GM21786 (cell line): ENCODE measurements around the gene FAM180A.
"Not testable (repeated sequence)": the region's sequence is repeated elsewhere in the genome, so short reads cannot be mapped to it uniquely, and the experiment has no call there.

Source experiments
- ATAC-seq: cut with Tn5 transposase; IDR thresholded peaks from one replicate; pipeline ENCODE4 v1.9.1; 2021; ENCODE audit not compliant: unreplicated experiment

FAM180A gene

DNA sequence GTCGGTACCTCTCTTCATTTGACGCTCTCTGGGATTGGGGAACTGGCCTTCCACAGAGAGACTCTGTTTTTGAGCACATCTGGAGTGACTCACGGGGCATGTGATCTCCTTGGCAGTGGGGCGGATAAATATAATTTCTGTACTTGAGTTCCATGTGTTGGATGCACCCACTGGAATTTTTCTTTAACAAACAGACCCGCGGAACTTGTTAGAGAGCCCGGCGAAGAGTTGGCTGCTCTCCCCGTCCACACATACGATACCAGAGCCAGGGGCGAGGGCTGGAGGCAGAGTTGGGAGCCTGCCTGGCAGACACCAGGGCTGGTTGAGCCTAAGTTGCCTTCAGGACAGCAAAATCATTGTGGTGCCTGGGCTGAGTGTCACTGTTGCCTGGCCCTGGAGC is at the start of gene FAM180A:
TSS of gene FAM180A (minus strand) at position 44 of the 400 bp plus-strand sequence. CDS start 233 bp downstream, outside the sequence.
- ATAC-seq, result no peak

DNA sequence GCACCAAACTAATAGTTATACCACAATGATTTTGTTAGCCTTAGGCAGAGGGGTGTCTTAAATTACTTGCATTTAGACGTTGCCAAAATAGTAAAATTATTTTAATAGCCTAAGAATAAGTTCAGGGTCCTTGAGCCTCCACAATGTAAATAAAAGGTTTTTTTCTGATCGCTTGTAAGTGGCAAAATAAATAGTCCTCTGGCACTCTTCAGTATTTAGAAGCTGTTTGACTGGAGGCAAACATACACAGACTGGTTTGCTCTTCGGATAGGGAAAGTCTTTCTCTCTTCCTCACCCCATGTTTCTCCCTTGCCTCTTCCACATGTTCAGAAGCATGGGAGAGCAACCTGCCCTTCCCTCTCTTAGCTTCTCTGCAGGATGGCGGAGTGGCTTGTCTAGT is 49.5 kb upstream of the FAM180A start:
- ATAC-seq, result no peak

DNA sequence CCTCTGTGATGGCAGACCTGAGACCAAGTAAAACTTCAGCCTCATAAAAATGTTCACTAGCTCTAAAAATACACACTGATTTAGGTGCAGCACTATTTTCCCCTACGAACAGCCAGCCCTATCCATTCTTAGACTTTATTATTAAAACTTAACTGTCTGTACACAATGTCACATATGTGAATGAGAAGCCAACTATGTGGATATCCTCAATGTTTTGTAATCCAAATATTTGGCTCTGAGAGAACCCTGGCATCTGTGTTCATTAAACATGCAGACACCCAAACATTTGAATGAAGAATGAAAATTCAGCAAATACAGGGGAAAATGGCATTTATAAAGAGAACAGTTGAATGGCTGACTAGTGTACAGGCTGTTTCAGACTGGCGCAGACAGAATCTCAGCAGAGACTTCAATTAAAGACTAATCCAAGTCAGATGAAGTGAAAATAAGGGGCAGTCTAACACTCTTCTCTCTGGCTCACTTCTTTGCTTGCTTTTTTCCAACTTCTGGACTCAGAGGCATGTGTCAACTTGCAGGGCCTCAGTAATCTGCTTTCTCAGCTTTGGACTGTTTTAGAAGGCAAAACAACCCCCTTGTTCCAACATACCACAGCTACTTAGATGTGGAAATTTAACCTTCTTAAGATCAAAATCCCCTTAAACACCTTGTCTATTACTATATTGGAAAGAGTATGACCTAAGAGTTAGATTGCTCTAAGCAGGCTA is 47.4 kb upstream of the FAM180A start:
- ATAC-seq, result no peak

DNA sequence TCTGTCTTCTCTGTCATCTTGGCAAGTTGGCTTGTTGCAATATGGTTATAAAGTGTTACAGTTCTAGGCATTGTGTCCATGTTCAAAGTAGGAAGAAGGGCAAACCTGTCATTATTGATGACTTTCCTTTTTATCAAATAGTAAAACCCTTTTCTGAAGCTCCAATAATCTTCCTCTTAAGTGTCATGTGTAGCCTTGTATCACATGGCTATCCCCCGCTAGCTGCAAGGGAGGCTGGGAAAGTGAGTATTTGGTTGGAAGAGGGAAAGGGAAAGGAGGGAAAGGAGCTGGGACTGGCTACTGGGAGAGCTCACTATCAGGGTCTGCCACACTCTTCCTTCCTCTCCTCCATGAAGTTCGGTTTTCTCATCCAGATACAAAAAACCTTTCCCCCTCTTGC is 45.2 kb upstream of the FAM180A start:
- ATAC-seq, result no peak

DNA sequence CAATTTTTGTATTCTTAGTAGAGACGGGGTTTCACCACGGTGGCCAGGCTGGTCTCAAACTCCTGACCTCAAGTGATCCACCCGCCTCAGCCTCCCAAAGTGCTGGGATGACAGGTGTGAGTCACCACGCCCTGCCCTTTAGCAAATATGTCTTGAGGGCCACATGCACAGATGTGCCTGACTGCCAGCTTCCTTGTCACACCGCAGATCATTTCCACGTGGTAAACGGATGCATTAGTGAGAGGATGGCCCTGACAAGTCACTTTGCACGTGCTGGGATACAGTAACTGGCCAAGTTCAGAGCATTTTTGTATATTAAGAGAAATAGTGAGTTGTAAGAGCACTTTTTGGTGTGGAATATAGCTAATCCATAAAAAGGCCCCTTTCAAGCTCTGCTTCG is 44.3 kb upstream of the FAM180A start:
- no peak for ATAC-seq

DNA sequence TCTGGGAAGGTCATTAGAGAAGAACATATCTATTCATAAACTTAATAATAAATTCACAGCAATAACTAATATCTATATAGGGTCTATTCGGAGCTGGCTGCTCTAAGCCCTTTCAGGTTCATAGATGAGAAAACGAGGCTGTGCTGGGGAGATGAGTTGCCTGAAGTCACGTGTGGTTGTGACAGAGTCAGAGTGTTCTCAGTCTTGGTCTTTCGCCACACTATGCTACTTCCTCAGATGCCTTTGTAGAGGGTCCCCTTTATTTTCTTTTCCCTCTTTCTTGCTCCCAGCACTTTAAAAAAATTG is 43.7 kb upstream of the FAM180A start:
- no peak for ATAC-seq

DNA sequence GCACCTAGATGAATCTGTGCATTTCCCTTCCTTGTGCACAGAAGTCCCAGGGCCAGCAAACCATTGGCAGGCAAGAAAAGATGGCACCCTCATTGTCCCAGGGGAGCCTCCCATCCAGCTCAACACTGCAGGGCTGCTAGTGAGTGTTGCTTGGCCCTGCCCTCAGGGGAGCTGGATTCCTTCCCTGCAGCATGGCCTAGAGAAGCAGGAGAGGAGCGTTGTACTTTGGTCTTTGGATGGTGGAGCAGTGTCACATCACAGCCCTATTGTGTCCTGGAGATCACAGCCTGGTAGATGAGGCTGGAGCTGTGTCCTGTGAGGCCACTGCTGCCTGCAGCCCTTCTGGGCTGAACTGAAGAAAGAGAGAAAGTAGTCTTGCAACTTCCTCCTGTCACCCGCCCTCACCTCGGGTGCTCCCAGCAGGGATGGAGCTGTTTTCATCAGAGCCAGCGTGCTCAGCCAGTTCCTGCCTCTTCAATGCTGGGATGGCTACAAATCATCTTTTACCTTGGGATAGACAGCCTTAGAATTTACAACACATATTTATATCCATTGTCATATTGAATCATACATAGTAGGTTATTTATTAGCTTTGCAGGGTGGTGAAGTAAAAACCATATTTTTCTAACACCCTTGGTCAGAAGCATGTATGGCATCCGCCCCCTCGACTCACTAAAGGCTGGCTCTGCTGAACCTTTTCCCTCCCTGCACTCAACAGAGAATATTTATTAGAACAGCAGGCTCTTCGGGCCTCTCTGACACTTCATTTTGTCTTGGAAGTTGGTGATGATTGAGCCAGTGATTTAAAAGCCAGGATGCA is 43.1 kb upstream of the FAM180A start:
- ATAC-seq, result no peak

DNA sequence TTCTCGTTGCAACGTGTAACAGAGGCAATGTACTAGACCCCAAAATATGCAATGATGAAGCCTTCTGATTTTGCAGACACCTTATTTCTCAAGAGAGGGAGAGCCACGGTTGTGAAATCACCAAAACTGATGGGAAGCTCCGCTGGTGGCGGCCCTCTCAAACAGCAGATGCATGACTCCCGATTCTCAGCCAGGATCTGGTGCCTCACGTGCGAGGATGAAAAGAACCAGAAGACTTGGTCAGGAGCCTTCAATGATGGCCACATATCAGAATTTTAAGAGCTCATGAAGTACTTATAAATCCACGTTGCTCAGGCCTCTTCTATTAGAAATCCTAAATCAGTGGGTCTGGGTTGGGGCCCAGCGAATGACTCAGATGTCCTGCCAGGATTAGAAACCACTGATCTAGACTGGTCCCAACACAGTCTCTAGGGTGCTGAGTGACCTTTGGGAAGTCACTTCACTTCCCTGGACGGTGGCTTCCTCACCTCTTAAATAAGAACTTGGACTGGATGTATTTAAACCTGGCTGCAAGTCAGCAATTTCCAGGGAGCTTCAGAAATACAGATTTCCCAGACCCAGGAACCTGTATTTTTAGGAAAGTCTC is 41.9 kb upstream of the FAM180A start:
- no peak for ATAC-seq

DNA sequence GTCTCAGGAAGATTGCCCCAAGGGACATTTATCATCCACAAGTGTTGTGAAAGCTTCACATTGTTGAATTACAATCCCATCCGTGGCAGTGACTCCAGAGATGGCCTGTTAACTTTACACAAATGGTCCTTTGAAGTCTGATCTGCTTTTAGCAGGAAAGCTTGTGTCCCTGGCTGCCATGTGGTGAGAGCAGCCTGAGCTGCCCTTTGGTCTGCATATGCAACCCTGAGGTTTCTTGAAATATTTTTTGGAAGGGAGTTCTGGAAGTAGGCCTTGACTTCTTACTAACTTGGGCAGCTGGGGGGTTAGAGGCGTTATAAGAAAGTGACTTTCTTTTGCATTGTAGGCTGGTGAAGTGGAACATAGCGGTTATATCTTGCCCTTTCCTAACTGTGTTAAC is 41.3 kb upstream of the FAM180A start:
- no peak for ATAC-seq

DNA sequence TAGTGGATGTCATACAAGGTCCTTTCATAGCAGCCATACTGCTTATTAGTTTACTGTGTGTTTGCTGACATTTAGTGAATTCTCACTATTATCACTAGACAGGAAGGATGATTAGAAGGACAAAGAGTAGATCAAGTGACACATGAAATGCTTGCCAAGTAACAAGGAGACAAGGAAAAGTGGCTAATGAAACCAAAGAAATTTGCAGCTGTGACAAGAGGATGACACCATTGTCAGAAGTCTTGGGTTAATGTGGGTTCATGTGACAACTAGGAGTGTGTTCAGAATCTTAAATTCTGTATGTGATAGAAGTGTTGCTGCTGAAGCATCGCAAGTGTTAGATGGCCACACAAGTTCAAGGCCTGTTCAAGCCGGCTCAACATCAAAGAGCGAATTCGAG is 40.8 kb upstream of the FAM180A start:
- no peak for ATAC-seq

DNA sequence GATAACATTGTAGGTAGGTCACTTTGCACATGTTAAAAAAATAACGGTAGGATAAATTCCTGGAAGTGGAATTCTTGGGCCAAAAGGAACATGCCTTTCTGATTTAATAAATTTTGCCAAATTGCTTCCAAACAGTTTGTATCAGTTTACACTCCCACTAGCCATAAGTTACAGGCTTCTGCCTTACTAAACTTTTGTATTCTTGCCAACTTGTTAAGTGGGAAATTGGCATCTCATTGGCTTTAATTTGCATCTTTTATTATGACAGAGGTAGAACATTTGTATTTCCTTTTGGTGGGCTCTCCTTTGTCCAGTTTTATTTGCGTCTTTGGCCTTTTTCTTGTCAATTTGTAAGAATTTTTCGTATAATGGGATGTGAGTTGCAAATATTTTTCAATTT is 38.3 kb upstream of the FAM180A start:
- ATAC-seq, result no peak

DNA sequence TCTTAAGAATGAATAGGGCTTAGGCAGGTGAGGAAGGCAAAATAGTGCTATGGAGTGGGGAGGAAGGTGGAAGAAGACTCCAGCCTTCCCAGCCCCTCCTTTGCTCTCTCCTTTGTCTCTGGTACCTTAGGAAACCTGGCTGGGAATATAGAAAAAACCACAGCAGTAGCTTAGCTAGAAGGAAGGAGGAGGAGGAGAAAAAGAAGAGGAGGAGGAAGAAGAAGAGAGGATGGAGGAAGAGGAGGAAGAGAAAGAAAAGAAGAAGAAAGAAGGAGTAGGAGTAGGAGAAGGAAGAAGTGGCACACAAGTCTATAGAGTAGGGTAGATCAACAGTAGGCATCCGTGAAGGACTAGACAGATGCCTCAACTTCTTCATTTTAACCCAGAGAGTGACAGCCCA is 36.5 kb upstream of the FAM180A start:
- ATAC-seq, result no peak

DNA sequence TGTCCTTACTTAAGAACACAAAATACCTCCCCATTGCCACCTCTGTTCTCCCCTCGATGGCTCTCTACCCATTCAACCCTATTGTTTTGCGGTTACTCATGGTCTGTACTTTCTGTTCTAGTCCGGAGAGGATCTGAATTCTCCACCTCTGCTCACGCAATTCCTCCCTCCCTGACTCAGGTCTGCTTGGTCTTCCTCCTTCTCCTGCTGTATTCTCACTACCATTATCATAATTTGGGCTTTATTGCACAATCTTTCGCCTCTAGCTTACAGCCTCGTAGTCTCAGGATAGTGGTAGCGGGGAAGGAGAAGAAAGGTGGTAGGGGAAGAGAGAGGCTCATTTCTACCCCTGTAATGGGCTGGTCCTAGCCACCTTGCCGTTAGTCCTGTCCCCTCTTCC is 35.4 kb upstream of the FAM180A start:
- ATAC-seq, result no peak

DNA sequence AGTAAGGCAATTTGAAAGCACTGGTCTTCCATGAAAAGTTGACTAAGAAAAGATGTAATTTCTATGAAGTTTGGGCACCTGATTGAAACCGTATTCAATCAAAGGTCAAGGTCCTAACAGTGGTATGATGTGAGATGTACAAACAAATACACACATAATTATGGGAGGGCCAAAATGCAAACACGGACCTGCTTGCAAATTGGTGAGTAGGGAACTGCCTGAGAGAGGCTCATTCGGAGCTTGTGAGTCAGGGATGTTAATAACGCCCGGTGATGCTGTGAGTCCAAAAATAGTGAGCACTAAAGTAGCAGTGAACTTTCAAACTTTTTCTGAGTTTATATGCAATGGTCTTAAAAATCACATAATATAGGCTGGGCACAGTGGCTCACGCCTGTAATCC is 34.2 kb upstream of the FAM180A start:
- ATAC-seq, result no peak

DNA sequence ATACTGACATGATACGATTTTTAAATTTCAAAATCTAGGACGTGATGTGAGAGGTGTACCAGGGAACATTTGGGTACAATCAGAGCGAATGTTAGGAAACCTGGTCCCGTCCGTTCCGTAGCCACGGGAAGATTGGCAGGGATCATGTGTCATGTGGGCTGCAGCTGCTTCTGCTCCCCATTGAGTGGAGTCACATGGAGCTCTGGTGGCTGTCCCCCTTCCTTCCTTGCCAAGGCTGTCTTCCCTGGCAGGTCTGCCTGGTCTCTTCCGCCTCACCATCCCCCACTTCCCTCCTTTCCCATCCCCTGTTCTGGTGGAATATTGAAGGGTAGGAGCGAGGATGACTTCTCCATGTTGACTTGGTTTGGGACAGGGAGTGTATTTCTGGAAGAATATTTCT is 33.8 kb upstream of the FAM180A start:
- ATAC-seq, result no peak

DNA sequence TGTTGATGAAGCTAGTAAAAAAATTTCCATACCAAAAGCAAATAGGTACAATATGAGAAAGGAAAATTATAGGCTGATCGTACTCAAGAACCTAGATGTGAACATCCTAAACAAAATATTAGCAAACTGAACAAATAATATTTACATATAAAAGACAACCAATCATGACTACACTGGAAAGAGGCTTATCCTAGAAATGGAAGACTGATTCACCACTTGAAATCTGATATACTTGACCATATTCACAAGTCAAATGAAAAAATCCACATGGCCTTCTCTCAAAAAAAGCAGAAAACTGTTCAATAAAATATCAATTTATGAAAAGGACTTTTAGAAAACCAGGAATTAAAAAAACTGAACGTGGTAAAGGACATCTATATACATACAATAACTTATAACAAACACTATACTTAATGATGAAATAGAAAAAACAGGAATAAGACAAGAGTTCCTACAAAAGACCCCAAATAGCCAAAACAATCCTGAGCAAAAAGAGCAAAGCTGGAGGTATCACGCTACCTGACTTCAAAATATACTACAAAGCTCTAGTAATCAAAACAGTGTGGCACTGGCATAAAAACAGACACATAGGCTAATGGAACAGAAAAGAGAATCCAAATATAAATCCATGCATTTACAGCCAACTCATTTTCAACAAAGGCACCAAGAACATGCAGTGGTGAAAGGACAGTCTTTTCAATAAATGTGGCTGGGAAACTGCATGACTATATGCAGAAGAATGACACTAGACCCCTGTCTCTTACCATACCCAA is 29.2 kb upstream of the FAM180A start:
- ATAC-seq, result no peak

DNA sequence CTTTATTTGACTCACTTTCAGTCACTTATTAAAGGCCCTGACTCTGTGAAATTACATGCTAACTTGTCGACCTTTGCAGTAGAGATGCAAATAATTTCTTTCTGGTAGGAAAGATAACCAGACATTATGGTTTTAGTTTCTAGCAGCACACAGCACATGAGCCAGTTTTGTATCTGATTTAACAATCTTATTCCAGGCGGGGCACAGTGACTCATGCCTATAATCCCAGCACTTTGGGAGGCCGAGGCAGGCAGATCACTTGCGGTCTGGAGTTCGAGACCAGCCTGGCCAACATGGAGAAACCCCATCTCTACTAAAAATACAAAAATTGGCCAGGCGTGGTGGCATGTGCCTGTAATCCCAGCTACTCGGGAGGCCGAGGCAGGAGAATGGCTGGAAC is 27.3 kb upstream of the FAM180A start:
- ATAC-seq, result not testable (repeated sequence)

DNA sequence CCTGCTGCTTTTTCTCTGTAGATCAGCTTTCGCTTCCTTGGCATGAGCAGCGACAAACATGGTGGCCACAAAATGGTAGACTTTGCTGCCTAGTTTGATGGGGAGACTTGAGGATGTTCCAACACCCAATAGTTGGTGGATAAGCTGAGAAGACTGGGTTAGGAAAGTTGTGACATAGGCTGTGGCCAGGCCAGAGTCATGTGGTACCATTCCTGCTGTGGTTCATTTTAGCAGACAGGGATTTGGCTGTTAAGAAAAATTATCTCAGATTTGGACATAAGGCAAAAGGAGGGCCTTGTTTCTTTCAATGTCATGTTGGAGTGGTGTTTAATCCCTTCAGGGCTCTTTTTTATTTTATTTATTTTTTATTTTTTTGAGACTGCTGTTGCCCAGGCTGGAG is 26.6 kb upstream of the FAM180A start:
- ATAC-seq, result no peak

DNA sequence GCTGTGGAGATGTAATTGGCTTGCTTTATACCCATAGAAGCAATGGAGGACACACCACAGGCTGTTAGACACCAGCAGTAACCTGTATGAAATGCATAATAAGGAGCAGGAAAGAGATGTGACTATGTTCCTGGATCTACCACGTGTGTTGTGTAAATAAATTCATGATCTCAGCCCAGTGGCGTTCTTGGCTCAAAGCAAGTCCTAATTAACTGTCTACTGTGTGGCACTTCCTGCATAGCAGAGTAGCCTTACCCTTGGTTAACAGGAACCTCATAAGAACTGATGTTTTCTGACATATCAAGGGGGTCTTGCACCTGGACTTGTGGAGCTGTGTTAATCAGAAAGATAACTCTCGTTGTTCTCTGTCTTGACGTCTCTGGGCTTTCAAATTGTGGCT is 25.7 kb upstream of the FAM180A start:
- no peak for ATAC-seq

DNA sequence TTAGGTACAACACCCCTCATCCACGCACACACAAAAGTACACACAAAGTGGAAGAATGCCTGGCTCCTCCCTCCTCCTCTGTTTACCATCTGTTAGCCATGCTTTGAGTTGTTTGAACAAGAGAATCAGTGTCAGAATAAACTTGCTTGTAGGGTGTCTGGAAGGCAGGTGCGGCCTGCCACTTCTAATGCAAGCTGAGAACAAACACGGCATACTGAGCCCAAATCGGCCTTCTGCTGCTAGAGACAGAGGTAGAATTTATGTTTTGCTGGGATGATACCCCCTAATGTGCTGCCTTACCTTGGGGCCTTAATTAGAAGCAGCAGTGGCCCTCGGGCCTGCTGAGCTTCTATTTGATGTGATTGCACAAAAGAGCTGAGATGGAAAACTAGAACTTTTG is 24.9 kb upstream of the FAM180A start:
- no peak for ATAC-seq

DNA sequence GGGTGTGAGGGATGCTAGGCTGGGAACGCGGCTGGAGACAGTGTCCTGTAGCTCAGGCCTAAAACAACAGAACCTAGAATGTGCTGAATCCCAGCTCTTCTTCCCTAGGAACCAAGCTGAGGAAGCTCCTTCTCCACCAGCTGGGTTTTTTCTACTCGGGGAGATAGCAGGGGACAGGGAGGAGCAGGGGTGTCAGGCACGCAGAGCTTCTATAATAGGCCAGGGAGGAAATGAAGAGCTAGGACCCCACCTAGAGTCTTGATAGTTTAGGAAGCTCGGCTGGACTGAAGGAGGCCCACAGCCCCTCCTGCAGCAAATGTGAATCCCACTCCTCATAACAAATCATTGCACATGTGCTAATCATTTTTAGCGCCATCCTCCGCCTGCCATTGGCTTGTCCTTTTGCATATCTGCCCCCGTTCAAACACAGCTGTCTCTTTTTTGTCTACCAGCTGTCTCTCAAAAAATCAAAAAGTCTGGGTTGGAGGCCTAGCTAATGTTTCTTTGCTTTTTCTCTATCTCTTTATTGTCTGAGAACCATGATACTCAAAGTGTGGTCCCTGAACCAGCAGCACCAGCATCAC is 24.1 kb upstream of the FAM180A start:
- ATAC-seq, result no peak
